ENCODE data around the gene KIR3DL2. TPM values are rescaled to one million over a fixed set of nuclear protein-coding genes. Genes with fewer than 3 reads are reported as not detected.

KIR3DL2 gene
- total RNA-seq, 4 donors from 2014 or later, result not detected

DNA sequence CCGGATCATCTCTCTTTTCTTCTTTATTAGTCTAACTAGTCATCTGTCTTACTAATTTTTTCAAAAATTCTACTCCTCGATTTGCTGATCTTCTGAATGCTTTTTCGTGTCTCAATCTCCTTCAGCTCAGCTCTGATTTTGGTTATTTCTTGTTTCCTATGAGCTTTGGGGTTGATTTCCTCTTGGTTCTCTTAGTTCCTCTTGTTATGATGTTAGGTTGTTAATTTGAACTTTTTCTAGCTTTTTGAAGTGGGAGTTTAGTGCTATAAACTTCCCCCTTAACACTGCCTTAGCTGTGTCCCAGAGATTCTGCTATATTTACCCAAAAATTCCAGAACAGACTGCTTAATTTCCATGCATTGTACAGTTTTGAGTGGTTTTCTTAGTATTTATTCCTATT, 27.2 kb downstream of the KIR3DL2 start:
- TF ChIP-seq CTCF (IDR thresholded peaks at IDR 0.05; ENCODE audit: low read depth), result no peak

DNA sequence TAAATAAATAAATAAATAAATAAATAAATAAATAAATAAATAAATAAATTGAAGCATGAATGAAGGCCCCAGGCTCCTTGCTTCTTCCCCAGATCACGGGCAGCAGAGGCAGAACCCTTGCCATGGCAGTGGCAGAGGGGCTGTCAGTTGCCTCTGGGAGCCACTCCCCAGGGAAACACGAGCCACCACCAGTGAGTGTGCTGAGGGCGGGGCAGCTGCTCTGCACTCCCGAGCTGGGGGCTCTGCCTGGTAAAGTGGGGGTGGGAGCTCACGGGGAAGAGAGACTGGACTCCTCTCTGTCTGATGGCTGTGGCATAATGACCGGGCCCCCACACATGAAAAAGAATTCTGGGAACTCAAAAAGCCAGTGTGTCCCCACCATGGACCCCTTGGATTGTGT, 31.6 kb downstream of the KIR3DL2 start:
- TF ChIP-seq CTCF (IDR thresholded peaks at IDR 0.05; ENCODE audit: low read depth), result no peak

GRCh38 chr19:54882758-54883157, 32.5 kb downstream of the KIR3DL2 start:
- TF ChIP-seq CTCF (IDR thresholded peaks at IDR 0.05; ENCODE audit: low read depth), result no peak

GRCh38 chr19:54883228-54883627, 33.0 kb downstream of the KIR3DL2 start:
- no peak for TF ChIP-seq CTCF (IDR thresholded peaks at IDR 0.05; ENCODE audit: low read depth)

- TF ChIP-seq CTCF (IDR thresholded peaks at IDR 0.05; ENCODE audit: low read depth), result no peak
Measured at GRCh38 chr19:54888239-54888638, 38.0 kb downstream of the KIR3DL2 start.

DNA sequence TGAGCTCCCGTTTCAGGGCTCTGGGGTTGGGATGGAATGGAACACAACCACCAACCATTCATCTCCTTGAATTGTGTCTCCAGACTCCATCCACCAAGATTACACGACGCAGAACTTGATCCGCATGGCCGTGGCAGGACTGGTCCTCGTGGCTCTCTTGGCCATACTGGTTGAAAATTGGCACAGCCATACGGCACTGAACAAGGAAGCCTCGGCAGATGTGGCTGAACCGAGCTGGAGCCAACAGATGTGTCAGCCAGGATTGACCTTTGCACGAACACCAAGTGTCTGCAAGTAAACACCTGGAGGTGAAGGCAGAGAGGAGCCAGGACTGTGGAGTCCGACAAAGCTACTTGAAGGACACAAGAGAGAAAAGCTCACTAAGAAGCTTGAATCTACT, 39.3 kb downstream of the KIR3DL2 start:
- no peak for TF ChIP-seq CTCF (IDR thresholded peaks at IDR 0.05; ENCODE audit: low read depth)

GRCh38 chr19:54893406-54893805, 43.2 kb downstream of the KIR3DL2 start:
- TF ChIP-seq CTCF (IDR thresholded peaks at IDR 0.05; ENCODE audit: low read depth), result no peak

All from subcutaneous adipose tissue (tissue), 4 donors.